Measurements from ENCODE around the gene DDX55.
"Not testable (repeated sequence)": the region's sequence is repeated elsewhere in the genome, so short reads cannot be mapped to it uniquely, and the experiment has no call there.

The DDX55 gene

DNA sequence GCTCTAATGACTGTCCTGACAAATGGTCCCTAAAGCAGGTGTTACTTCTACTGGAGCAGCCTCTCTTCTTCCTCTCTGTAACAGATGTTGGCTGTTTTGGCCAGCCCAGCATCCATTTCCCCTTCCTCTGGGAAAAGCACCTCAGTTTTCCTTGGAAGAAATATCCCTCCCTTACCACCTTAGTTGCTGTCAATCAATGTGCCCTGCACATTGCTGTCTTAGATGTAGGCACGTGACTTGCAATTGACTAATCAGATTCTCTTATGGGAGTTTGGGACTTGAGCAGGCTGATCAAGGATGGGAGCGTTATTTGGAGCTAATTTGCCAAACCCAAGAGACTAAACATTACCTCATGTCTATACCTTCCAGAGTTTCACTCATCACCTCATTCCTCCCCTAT is 29.5 kb upstream of the DDX55 start:
- Histone ChIP-seq H3K27ac (ENCODE audit: insufficient read depth in 1 of 2, low read depth in 1 of 2, low read length in 2 of 2, poor library complexity in 1 of 2, severe bottlenecking in 2 of 2) (no peak overlapping the region), H3K36me3 (ENCODE audit: control insufficient read depth in 4 of 4, insufficient read depth in 4 of 4, low read length in 3 of 4) (no peaks in the 10 kb centered on the region), H3K4me1 (ENCODE audit: control extremely low read depth in 1 of 4, control insufficient read depth in 4 of 4, insufficient read depth in 4 of 4, low read length in 3 of 4) (peaks cover 0 to 2% (median under 1%) of the 10 kb centered on the region in 4 experiments), H3K9me3 (ENCODE audit: control extremely low read depth in 1 of 5, control insufficient read depth in 4 of 5, insufficient read depth in 2 of 5, low read depth in 1 of 5, low read length in 4 of 5) (peaks cover 0 to 3% (median 0%) of the 10 kb centered on the region in 5 experiments), H3K4me3 (ENCODE audit: control insufficient read depth in 1 of 7, extremely low read depth in 1 of 7, insufficient read depth in 4 of 7, low read depth in 2 of 7, low read length in 6 of 7) (no peak overlapping the region), H3K27me3 (replicated peaks in 2 of 5; ENCODE audit: control insufficient read depth in 4 of 5, insufficient read depth in 5 of 5, low read length in 4 of 5) (no peaks in the 10 kb centered on the region)
- ChIA-PET CTCF (interaction anchor here (1.6 to 1.8 kb wide), 2 partner anchors 9 to 27 kb away, joined by 4 to 7 read pairs; no protein-coding TSS in a partner anchor), POLR2A (no interaction called here)
- no peak for DNase-seq
- WGBS (ENCODE audit: insufficient coverage): 100% methylated on average over 1 of the region's 2 CpGs

DNA sequence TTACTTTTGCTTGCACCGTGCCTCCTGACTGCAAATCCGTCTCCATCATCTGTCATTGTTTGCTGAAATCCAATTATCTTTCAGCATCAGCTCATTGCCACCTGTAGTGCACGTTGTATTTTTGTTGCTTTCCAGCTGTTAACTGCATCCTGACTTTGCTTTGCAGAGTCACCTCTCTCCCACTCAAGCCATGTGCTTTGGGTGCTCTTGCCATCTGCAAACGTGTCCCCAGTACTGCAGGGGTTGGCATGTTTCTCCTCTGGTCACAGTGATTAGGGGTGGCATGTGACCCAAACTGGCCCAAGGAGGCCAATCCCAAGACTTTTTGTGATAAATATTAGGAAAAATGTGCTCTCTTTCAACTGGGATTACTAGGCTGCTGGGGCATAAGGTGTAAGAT is 28.0 kb upstream of the DDX55 start:
- no peak overlapping the region for H3K4me3 ChIP-seq (ENCODE audit: control insufficient read depth in 1 of 7, extremely low read depth in 1 of 7, insufficient read depth in 4 of 7, low read depth in 2 of 7, low read length in 6 of 7)
- H3K36me3 ChIP-seq (ENCODE audit: control insufficient read depth in 4 of 4, insufficient read depth in 4 of 4, low read length in 3 of 4): no peaks in the 10 kb centered on the region
- WGBS (ENCODE audit: insufficient coverage): 60% methylated on average over 4 of the region's 4 CpGs
- DNase-seq: no peak
- peaks cover 0 to 3% (median 0%) of the 10 kb centered on the region in 5 experiments for H3K9me3 ChIP-seq (ENCODE audit: control extremely low read depth in 1 of 5, control insufficient read depth in 4 of 5, insufficient read depth in 2 of 5, low read depth in 1 of 5, low read length in 4 of 5)
- H3K27me3 ChIP-seq (replicated peaks in 2 of 5; ENCODE audit: control insufficient read depth in 4 of 5, insufficient read depth in 5 of 5, low read length in 4 of 5): no peaks in the 10 kb centered on the region
- peaks cover 0 to 2% (median under 1%) of the 10 kb centered on the region in 4 experiments for H3K4me1 ChIP-seq (ENCODE audit: control extremely low read depth in 1 of 4, control insufficient read depth in 4 of 4, insufficient read depth in 4 of 4, low read length in 3 of 4)
- ChIA-PET POLR2A (no interaction called here), CTCF (interaction anchor here (1.6 to 1.8 kb wide), 2 partner anchors 8 to 29 kb away, joined by 4 to 7 read pairs; no protein-coding TSS in a partner anchor)
- no peak overlapping the region for H3K27ac ChIP-seq (ENCODE audit: insufficient read depth in 1 of 2, low read depth in 1 of 2, low read length in 2 of 2, poor library complexity in 1 of 2, severe bottlenecking in 2 of 2)

DNA sequence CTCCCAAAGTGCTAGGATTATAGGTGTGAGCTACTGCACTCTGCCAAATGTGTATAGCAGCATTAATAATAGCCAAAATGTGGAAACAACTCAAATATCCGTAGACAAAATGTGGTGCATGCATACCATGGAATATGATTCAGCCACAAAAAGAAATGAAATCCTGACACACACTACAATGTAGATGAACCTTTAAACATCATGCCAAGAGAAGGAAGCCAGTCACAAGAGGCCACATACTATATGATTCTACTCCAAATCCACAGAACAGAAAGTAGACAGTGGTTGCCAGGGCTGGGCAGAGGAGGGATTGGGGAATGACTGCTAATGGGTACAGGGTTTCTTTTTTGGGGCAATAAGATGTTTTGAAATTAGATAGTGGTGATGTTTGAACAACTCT is 25.3 kb upstream of the DDX55 start:
- Histone ChIP-seq H3K27ac (ENCODE audit: insufficient read depth in 1 of 2, low read depth in 1 of 2, low read length in 2 of 2, poor library complexity in 1 of 2, severe bottlenecking in 2 of 2) (no peak overlapping the region), H3K4me3 (ENCODE audit: control insufficient read depth in 1 of 7, extremely low read depth in 1 of 7, insufficient read depth in 4 of 7, low read depth in 2 of 7, low read length in 6 of 7) (no peak overlapping the region), H3K9me3 (ENCODE audit: control extremely low read depth in 1 of 5, control insufficient read depth in 4 of 5, insufficient read depth in 2 of 5, low read depth in 1 of 5, low read length in 4 of 5) (peaks cover 0 to 3% (median 0%) of the 10 kb centered on the region in 5 experiments), H3K4me1 (ENCODE audit: control extremely low read depth in 1 of 4, control insufficient read depth in 4 of 4, insufficient read depth in 4 of 4, low read length in 3 of 4) (no peaks in the 10 kb centered on the region), H3K36me3 (ENCODE audit: control insufficient read depth in 4 of 4, insufficient read depth in 4 of 4, low read length in 3 of 4) (no peaks in the 10 kb centered on the region), H3K27me3 (replicated peaks in 2 of 5; ENCODE audit: control insufficient read depth in 4 of 5, insufficient read depth in 5 of 5, low read length in 4 of 5) (no peaks in the 10 kb centered on the region)
- POLR2A ChIA-PET: no interaction called here
- WGBS (ENCODE audit: insufficient coverage): 100% methylated on average over 1 of the region's 1 CpG
- CTCF ChIA-PET: interaction anchor here (1.0 kb wide), 2 partner anchors 29 to 140 kb away, joined by 3 read pairs; partner anchors contain the start of gene RILPL2
- no peak for DNase-seq

DNA sequence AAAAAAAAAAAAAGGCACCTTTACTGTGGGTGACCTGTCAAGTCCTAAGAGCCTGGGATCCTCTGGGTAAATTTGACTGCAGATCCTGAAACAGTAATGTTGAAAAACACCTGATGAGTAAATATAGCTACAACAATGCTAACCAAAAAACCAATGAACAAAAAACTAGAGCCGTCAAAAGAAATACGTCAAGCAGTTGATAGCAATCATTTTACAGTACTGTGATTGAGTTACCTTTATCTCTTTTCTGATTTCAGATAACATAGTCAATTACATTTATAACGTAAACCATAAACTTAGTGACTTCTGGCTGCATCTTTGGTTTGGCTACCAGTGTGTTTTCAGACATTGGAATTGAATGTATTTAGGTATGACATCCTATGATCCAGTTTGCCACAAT is 23.7 kb upstream of the DDX55 start:
- H3K4me3 ChIP-seq (ENCODE audit: control insufficient read depth in 1 of 7, extremely low read depth in 1 of 7, insufficient read depth in 4 of 7, low read depth in 2 of 7, low read length in 6 of 7): no peak overlapping the region
- no peaks in the 10 kb centered on the region for H3K36me3 ChIP-seq (ENCODE audit: control insufficient read depth in 4 of 4, insufficient read depth in 4 of 4, low read length in 3 of 4)
- H3K9me3 ChIP-seq (ENCODE audit: control extremely low read depth in 1 of 5, control insufficient read depth in 4 of 5, insufficient read depth in 2 of 5, low read depth in 1 of 5, low read length in 4 of 5): peaks cover 0 to 3% (median 0%) of the 10 kb centered on the region in 5 experiments
- no peak overlapping the region for H3K27ac ChIP-seq (ENCODE audit: insufficient read depth in 1 of 2, low read depth in 1 of 2, low read length in 2 of 2, poor library complexity in 1 of 2, severe bottlenecking in 2 of 2)
- CTCF ChIA-PET: interaction anchor here (1.1 kb wide), 1 partner anchor 43 kb away, joined by 3 read pairs; no protein-coding TSS in a partner anchor
- peaks cover 0 to 13% (median 8%) of the 10 kb centered on the region in 4 experiments for H3K4me1 ChIP-seq (ENCODE audit: control extremely low read depth in 1 of 4, control insufficient read depth in 4 of 4, insufficient read depth in 4 of 4, low read length in 3 of 4)
- POLR2A ChIA-PET: no interaction called here
- no peaks in the 10 kb centered on the region for H3K27me3 ChIP-seq (replicated peaks in 2 of 5; ENCODE audit: control insufficient read depth in 4 of 5, insufficient read depth in 5 of 5, low read length in 4 of 5)
- DNase-seq: no peak
- 100% methylated on average over 1 of the region's 3 CpGs for WGBS (ENCODE audit: insufficient coverage)

DNA sequence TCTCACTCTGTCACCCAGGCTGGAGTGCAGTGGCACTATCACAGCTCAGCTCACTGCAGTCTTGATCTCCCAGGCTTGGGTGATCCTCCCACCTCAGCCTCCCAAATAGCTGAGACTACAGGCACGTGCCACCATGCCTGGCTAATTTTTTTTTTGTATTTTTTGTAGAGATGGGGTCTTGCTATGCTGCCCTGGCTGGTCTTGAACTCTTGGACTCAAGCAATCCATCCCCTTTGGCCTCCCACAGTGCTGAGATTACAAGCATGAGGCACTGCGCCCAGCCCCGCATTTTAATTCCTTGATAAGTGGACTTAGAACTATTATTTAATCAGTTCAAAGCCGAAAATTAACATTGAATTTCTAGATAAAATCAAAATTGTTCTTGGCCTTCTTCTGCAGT is 23.1 kb upstream of the DDX55 start:
- H3K9me3 ChIP-seq (ENCODE audit: control extremely low read depth in 1 of 5, control insufficient read depth in 4 of 5, insufficient read depth in 2 of 5, low read depth in 1 of 5, low read length in 4 of 5); DNase-seq; H3K36me3 ChIP-seq (ENCODE audit: control insufficient read depth in 4 of 4, insufficient read depth in 4 of 4, low read length in 3 of 4); H3K27ac ChIP-seq (ENCODE audit: insufficient read depth in 1 of 2, low read depth in 1 of 2, low read length in 2 of 2, poor library complexity in 1 of 2, severe bottlenecking in 2 of 2); H3K27me3 ChIP-seq (replicated peaks in 2 of 5; ENCODE audit: control insufficient read depth in 4 of 5, insufficient read depth in 5 of 5, low read length in 4 of 5); H3K4me3 ChIP-seq (ENCODE audit: control insufficient read depth in 1 of 7, extremely low read depth in 1 of 7, insufficient read depth in 4 of 7, low read depth in 2 of 7, low read length in 6 of 7); POLR2A ChIA-PET: not testable (repeated sequence)
- CTCF ChIA-PET: interaction anchor here (0.8 to 1.1 kb wide), 2 partner anchors 41 to 163 kb away, joined by 3 to 4 read pairs; no protein-coding TSS in a partner anchor
- peaks cover 0 to 15% (median 9%) of the 10 kb centered on the region in 4 experiments for H3K4me1 ChIP-seq (ENCODE audit: control extremely low read depth in 1 of 4, control insufficient read depth in 4 of 4, insufficient read depth in 4 of 4, low read length in 3 of 4)
- 100% methylated on average over 2 of the region's 4 CpGs for WGBS (ENCODE audit: insufficient coverage)

DNA sequence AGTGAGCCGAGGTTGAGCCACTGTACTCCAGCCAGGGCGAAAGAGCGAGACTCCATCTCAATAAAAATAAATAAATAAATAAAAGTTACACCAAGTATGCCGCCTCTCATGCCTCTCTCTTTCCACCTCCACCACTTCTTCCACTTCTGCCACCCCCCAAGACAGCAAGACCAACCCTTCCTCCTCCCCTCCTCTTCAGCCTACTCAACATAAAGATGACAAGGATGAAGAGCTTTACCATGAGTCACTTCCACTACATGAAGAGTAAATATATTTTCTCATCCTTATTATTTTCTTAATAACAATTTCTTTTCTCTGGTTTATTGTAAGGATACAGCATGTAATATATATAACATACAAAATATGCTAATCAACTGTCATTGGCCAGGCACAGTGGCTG is 21.1 kb upstream of the DDX55 start:
- 100% methylated on average over 1 of the region's 4 CpGs for WGBS (ENCODE audit: insufficient coverage)
- H3K36me3 ChIP-seq (ENCODE audit: control insufficient read depth in 4 of 4, insufficient read depth in 4 of 4, low read length in 3 of 4): no peaks in the 10 kb centered on the region
- peaks cover 0 to 3% (median 0%) of the 10 kb centered on the region in 5 experiments for H3K9me3 ChIP-seq (ENCODE audit: control extremely low read depth in 1 of 5, control insufficient read depth in 4 of 5, insufficient read depth in 2 of 5, low read depth in 1 of 5, low read length in 4 of 5)
- POLR2A ChIA-PET: no interaction called here
- CTCF ChIA-PET: interaction anchor here (1.0 kb wide), 1 partner anchor 159 kb away, joined by 4 read pairs; no protein-coding TSS in a partner anchor
- no peaks in the 10 kb centered on the region for H3K27me3 ChIP-seq (replicated peaks in 2 of 5; ENCODE audit: control insufficient read depth in 4 of 5, insufficient read depth in 5 of 5, low read length in 4 of 5)
- no peak for DNase-seq
- no peak overlapping the region for H3K4me3 ChIP-seq (ENCODE audit: control insufficient read depth in 1 of 7, extremely low read depth in 1 of 7, insufficient read depth in 4 of 7, low read depth in 2 of 7, low read length in 6 of 7)
- H3K27ac ChIP-seq (ENCODE audit: insufficient read depth in 1 of 2, low read depth in 1 of 2, low read length in 2 of 2, poor library complexity in 1 of 2, severe bottlenecking in 2 of 2): no peak overlapping the region
- peaks cover 4 to 22% (median 17%) of the 10 kb centered on the region in 4 experiments for H3K4me1 ChIP-seq (ENCODE audit: control extremely low read depth in 1 of 4, control insufficient read depth in 4 of 4, insufficient read depth in 4 of 4, low read length in 3 of 4)

DNA sequence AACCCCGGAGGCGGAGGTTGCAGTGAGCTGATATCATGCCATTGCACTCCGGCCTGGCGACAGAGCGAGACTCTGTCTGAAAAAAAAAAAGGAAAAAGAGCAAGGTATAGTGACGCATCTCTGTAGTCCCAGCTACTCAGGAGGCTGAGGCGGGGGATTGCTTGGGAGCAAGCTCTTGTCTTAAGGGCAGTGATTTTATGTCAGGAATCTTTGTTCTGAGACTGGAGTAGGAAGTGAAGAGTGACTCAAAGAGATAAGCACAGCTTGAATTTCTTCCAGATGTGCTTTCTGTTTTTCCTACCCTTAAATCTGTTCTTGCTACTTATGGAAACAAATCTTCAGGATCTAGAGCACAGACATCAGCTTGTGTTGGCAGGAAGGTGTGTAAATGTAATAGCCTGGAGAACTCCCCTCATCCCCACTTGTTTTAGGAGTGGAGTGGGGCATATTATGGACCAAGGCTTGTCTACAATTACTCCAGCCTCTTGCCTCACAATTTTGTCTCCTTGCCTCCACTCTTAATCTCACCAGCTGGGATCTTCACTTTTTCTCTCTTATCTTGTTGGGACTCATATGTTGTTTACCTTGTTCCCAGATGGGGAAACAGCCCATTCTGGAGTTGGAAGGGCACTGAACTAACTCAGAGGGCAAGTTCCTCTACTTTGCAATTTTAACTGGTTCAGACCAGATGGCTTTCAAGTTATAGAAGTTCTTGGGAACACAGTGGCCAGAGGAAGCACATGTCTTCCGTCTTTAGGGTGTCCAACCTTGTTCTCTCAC is 10.0 kb upstream of the DDX55 start:
- no peak for DNase-seq
- POLR2A ChIA-PET: no interaction called here
- CTCF ChIA-PET: interaction anchor here (0.7 to 1.6 kb wide), 3 partner anchors 12 to 565 kb away, joined by 3 to 5 read pairs (median 3); no protein-coding TSS in a partner anchor

More for the DNA sequence above, 10.0 kb upstream of the DDX55 start:
- H3K4me3 ChIP-seq (ENCODE audit: control insufficient read depth in 1 of 7, extremely low read depth in 1 of 7, insufficient read depth in 4 of 7, low read depth in 2 of 7, low read length in 6 of 7): no peak overlapping the region
- peaks cover 28 to 84% (median 55%) of the 10 kb centered on the region in 4 experiments for H3K36me3 ChIP-seq (ENCODE audit: control insufficient read depth in 4 of 4, insufficient read depth in 4 of 4, low read length in 3 of 4)
- H3K9me3 ChIP-seq (ENCODE audit: control extremely low read depth in 1 of 5, control insufficient read depth in 4 of 5, insufficient read depth in 2 of 5, low read depth in 1 of 5, low read length in 4 of 5): no peaks in the 10 kb centered on the region
- H3K27ac ChIP-seq (ENCODE audit: insufficient read depth in 1 of 2, low read depth in 1 of 2, low read length in 2 of 2, poor library complexity in 1 of 2, severe bottlenecking in 2 of 2): peak overlapping the region in 1 of 2 experiments; percentile 2
- no peaks in the 10 kb centered on the region for H3K27me3 ChIP-seq (replicated peaks in 2 of 5; ENCODE audit: control insufficient read depth in 4 of 5, insufficient read depth in 5 of 5, low read length in 4 of 5)
- H3K4me1 ChIP-seq (ENCODE audit: control extremely low read depth in 1 of 4, control insufficient read depth in 4 of 4, insufficient read depth in 4 of 4, low read length in 3 of 4): no peaks in the 10 kb centered on the region
- WGBS (ENCODE audit: insufficient coverage): 83% methylated on average over 6 of the region's 8 CpGs
